ENCODE results near the gene RPE65. TPM values are rescaled to one million over a fixed set of nuclear protein-coding genes. Genes with fewer than 3 reads are reported as not detected.

RPE65 gene
- total RNA-seq (not detected), polyA plus RNA-seq (under 1 TPM in 1 of 3 donors, not detected in 2; 0.01 TPM)

DNA sequence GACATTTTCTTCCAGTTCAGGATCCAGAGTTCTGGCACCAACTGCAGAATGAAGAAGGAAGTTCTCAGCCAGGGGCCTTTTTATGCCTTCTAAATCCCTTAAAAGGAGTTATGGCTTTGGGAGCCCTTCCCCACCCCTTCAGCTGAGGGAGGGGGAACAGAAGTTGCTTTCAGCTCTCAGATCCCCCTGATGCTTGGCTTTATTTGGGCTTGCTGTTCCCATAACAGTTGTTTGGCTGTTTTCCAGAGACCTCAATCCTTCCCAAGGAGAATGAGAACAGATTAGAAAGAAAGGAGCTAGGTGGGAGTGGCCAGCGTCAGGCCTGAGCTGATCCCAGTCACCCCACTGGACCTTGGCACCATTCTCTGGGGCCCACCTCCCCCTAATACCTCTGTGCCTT, at the start of gene RPE65:
RPE65 (minus strand) TSS at position 54 of the 400 bp plus-strand sequence; CDS start at position 5, 49 bp downstream.
- no peak within 1 kb of the TSS for H3K4me3 ChIP-seq
- no peaks in the 10 kb centered on the region for H3K9me3 ChIP-seq
- 30 to 52% methylated on average over 1 of the region's 1 CpG for WGBS, 2 donors
- H3K27ac ChIP-seq = no peak within 1 kb of the TSS
- no peak for DNase-seq
- no peaks in the 10 kb centered on the region for H3K27me3 ChIP-seq
- intact Hi-C loops (cut with DNase I) = no loop called here
- peaks cover 0 to 5% (median 0%) of the 10 kb centered on the region in 4 donors for H3K4me1 ChIP-seq
- H3K36me3 ChIP-seq = no peaks in the 10 kb centered on the region
- TF ChIP-seq CTCF (IDR thresholded peaks at IDR 0.05) = no peak

- intact Hi-C loops (cut with DNase I) = loop anchor here (10.0 kb wide), 1 partner anchor 383 kb away; no protein-coding TSS in a partner anchor
- H3K9me3 ChIP-seq = no peaks in the 10 kb centered on the region
- H3K36me3 ChIP-seq = no peaks in the 10 kb centered on the region
- no peak for TF ChIP-seq EP300 (IDR thresholded peaks at IDR 0.05)
- TF ChIP-seq CTCF (IDR thresholded peaks at IDR 0.05) = no peak
- TF ChIP-seq POLR2A (IDR thresholded peaks at IDR 0.05) = no peak
- no peak for TF ChIP-seq POLR2AphosphoS5 (IDR thresholded peaks at IDR 0.05)
- H3K27ac ChIP-seq = peak overlapping the region in 2 of 4 donors; percentile 38 to 55
- no peak for DNase-seq
- 7 to 13% methylated on average over 3 of the region's 3 CpGs for WGBS, 2 donors
- H3K4me3 ChIP-seq = peak overlapping the region; percentile 33 to 66 (median 56)
- H3K4me1 ChIP-seq = peaks cover 0 to 18% (median 14%) of the 10 kb centered on the region in 4 donors
- no peaks in the 10 kb centered on the region for H3K27me3 ChIP-seq
Observed at GRCh38 chr1:68497358-68497698, 47.6 kb upstream of the RPE65 start.

DNA sequence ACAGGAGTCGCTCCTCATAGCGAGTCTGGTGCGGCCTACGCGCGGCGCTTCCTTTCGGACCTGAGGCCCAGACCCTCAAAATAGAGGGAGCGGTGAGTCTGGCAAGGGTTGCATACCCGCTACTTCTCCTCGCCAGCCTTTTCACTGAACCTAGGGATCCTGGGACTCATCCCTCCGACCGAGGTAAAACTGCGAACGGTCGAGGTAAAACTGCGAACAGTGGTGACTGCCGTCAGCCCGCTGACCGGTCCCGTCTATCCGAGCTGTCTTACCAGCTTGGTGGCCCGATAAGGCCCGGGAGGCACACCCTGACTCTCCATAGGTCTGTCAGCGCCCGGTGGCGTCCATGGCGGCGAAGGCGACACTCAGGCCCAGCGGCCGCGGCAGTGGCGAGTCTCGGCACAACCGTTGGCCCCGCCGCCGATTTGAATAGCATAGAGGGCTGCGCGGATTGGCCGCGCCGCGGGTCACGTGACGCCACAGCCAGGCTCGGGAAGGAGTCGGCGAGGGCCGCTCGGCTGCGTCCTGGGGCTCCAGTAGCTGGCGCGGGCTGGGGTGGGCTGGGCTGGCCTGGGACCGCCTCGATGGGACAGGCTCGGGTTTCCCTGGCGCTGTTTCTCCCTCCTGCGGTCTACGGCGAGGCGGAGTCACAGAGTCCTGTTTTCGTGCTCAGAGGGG, 47.1 kb upstream of the RPE65 start, which contains the start of gene DEPDC1:
DEPDC1 (minus strand) TSS at position 403 of the 678 bp plus-strand sequence; CDS start at position 320, 83 bp downstream.
- DNase-seq = peak; percentile 97
- no peaks in the 10 kb centered on the region for H3K27me3 ChIP-seq
- no peaks in the 10 kb centered on the region for H3K9me3 ChIP-seq
- peak within 1 kb of the TSS; percentile 33 to 66 (median 56) for H3K4me3 ChIP-seq
- no peaks in the 10 kb centered on the region for H3K36me3 ChIP-seq
- intact Hi-C loops (cut with DNase I) = loop anchor here (10.0 kb wide), 1 partner anchor 382 kb away; no protein-coding TSS in a partner anchor
- no peak for TF ChIP-seq POLR2A (IDR thresholded peaks at IDR 0.05)
- no peak for TF ChIP-seq EP300 (IDR thresholded peaks at IDR 0.05)
- no peak for TF ChIP-seq CTCF (IDR thresholded peaks at IDR 0.05)
- TF ChIP-seq POLR2AphosphoS5 (IDR thresholded peaks at IDR 0.05) = peak in 1 of 4 donors; percentile 26
- WGBS, 2 donors = 0 to 1% methylated on average over 64 of the region's 64 CpGs
- peak within 1 kb of the TSS in 2 of 4 donors; percentile 38 to 55 for H3K27ac ChIP-seq
- peaks cover 0 to 18% (median 14%) of the 10 kb centered on the region in 4 donors for H3K4me1 ChIP-seq

DNA sequence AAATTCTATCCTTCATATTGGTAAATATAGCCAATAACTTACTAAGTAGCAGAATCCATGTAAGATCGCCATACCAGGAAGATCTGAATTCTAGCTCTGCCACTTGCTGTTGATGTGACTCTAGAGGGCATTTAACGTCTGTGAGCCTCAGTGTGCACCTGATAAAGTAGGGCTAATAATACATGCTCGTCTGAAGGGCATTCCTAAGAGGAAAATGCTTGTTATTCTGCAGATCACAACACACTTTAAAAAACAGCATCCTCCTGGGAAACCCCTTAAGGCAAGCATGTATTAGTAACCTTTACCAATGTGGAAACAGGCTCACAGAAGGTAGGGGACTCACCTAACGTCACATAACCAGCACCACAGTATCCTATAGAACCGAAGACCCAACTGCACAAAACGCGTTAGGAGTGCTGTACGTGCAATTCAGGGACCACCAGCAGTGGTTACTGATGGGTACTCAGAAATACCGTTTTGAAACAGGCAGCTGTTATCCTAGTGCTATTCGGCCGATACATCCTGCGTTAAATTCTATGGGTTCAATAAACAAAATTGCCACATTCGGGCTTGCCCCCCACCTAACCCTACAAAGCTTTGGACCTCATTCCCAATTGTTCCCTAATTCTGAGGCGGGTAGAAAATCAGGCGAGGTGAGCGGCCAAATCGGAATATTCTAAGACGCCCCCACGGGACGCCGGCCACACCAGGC, 46.4 kb upstream of the RPE65 start:
- WGBS, 2 donors = 7 to 10% methylated on average over 21 of the region's 21 CpGs
- Histone ChIP-seq H3K9me3 (no peaks in the 10 kb centered on the region), H3K27me3 (no peaks in the 10 kb centered on the region), H3K36me3 (no peaks in the 10 kb centered on the region), H3K4me3 (peak overlapping the region; percentile 33 to 66 (median 56)), H3K4me1 (peaks cover 0 to 18% (median 14%) of the 10 kb centered on the region in 4 donors), H3K27ac (peak overlapping the region in 1 of 4 donors; percentile 55)
- DNase-seq = no peak
- no peak for TF ChIP-seq EP300 (IDR thresholded peaks at IDR 0.05)
- TF ChIP-seq POLR2A (IDR thresholded peaks at IDR 0.05) = no peak
- TF ChIP-seq POLR2AphosphoS5 (IDR thresholded peaks at IDR 0.05) = no peak
- no peak for TF ChIP-seq CTCF (IDR thresholded peaks at IDR 0.05)
- intact Hi-C loops (cut with DNase I) = loop anchor here (10.0 kb wide), 1 partner anchor 381 kb away; no protein-coding TSS in a partner anchor

Measured in sigmoid colon (tissue), 7 donors.